ENCODE measurements around the gene CHAT. TPM values are rescaled to one million over a fixed set of nuclear protein-coding genes. Genes with fewer than 3 reads are reported as not detected.

CHAT gene
- total RNA-seq, 1 donor from 2014 or later = 0.34 TPM

DNA sequence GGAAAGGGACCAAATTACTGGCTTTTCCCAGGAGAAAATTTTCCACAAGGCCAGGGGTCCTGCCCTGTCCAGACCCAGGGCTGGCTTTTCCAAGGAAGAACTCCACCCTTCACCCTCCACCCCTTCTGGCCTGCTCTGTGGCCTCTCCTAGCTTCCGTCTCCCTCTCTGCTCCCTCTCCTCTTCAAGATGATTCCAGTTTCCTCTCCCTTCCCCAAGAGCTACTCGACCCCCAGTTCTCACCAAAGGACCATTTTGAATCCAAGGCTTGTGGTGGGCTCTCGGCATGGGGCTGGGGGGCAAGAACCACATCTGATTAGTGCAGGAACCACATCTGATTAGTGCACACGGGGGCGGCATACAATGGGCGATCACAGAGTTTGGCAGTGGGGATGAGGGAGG is 7.7 kb downstream of the CHAT start:
- H3K27ac Mint-ChIP-seq = no peak overlapping the region
- peaks cover 76% of the 10 kb centered on the region for H3K27me3 Mint-ChIP-seq
- H3K36me3 Mint-ChIP-seq = no peaks in the 10 kb centered on the region
- no peaks in the 10 kb centered on the region for H3K9me3 Mint-ChIP-seq
- no peak for DNase-seq (ENCODE audit: extremely low spot score, unreplicated experiment)
- TF ChIP-seq, protein P1, sequence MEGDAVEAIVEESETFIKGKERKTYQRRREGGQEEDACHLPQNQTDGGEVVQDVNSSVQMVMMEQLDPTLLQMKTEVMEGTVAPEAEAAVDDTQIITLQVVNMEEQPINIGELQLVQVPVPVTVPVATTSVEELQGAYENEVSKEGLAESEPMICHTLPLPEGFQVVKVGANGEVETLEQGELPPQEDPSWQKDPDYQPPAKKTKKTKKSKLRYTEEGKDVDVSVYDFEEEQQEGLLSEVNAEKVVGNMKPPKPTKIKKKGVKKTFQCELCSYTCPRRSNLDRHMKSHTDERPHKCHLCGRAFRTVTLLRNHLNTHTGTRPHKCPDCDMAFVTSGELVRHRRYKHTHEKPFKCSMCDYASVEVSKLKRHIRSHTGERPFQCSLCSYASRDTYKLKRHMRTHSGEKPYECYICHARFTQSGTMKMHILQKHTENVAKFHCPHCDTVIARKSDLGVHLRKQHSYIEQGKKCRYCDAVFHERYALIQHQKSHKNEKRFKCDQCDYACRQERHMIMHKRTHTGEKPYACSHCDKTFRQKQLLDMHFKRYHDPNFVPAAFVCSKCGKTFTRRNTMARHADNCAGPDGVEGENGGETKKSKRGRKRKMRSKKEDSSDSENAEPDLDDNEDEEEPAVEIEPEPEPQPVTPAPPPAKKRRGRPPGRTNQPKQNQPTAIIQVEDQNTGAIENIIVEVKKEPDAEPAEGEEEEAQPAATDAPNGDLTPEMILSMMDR (conservative IDR thresholded peaks at IDR 0.05) = no peak
- H3K4me3 Mint-ChIP-seq = no peak overlapping the region
- H3K4me1 Mint-ChIP-seq (ENCODE audit: unreplicated experiment) = no peaks in the 10 kb centered on the region

DNA sequence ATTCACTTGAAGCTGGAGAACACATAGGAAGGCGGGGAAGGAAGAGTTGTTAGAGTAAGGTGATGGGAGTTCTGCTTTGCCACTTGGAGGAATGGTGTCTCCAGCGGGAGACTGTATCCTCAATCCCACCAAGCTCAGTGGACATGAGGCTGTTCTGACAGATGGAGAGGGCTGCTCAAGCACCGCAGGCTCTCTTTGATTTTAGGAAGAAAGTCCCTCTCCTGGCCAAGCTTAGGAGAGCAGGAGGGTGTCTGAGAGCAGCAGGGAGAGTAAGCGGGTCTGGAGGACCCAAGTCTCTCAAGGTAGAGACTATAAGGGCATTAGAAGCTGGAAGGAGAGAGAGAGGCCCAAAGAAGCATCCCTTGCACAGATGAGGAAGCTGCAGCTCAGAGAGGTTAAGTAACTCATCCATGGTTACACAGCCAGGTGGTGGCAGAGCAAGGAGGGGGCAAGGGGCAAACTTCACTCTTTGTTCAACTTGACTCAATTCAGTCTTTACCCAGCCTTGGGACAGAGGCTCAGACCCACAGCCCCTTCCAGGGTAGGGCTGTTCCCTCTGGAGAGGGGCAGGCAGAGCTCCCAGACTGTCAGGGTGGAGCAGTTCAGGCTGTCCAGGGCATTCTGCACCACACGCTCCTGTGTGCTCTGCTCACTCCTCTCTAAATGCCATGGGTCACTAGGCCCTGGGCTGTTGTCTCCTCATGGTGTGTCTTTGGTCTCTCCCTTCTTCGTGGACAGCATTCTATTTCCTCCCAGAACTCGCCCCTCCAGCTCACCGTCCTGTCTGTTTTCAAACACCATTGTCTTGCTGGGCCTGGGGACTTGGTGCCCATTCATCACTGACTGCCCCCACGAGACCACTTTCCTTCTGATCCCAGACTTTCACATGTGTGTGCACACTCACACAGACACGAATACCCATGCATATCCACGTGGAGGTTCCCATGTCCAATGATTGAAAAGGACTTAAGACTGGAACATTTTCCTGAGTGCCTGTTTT is 8.9 kb downstream of the CHAT start:
- no peak overlapping the region for H3K4me3 Mint-ChIP-seq
- H3K27me3 Mint-ChIP-seq = peaks cover 69% of the 10 kb centered on the region
- DNase-seq (ENCODE audit: extremely low spot score, unreplicated experiment) = no peak
- H3K4me1 Mint-ChIP-seq (ENCODE audit: unreplicated experiment) = no peaks in the 10 kb centered on the region
- TF ChIP-seq, protein P1 (conservative IDR thresholded peaks at IDR 0.05) = no peak
- H3K9me3 Mint-ChIP-seq = no peaks in the 10 kb centered on the region
- H3K27ac Mint-ChIP-seq = no peak overlapping the region
- H3K36me3 Mint-ChIP-seq = no peaks in the 10 kb centered on the region

DNA sequence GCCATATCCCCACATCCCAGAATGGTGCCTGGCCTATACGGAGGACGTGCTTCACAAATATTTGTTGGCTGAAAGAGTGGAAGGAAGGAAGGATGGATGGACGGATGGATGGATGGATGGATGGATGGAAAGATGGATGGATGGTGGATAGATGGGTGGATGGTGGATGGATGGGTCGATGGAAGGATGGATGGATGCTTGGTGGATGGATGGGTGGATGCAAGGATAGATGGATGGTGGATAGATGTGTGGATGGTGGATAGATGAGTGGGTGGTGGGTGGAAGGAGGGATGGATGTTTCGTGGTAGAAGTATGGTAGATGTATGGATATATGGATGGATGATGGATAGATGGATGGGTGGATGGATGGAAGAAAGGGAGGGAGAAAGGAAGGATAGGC is 10.8 kb downstream of the CHAT start:
- H3K4me3 Mint-ChIP-seq = no peak overlapping the region
- no peak overlapping the region for H3K27ac Mint-ChIP-seq
- H3K9me3 Mint-ChIP-seq = no peaks in the 10 kb centered on the region
- no peak for DNase-seq (ENCODE audit: extremely low spot score, unreplicated experiment)
- H3K4me1 Mint-ChIP-seq (ENCODE audit: unreplicated experiment) = no peaks in the 10 kb centered on the region
- H3K27me3 Mint-ChIP-seq = peaks cover 50% of the 10 kb centered on the region
- no peaks in the 10 kb centered on the region for H3K36me3 Mint-ChIP-seq
- TF ChIP-seq, protein P1 (conservative IDR thresholded peaks at IDR 0.05) = no peak

DNA sequence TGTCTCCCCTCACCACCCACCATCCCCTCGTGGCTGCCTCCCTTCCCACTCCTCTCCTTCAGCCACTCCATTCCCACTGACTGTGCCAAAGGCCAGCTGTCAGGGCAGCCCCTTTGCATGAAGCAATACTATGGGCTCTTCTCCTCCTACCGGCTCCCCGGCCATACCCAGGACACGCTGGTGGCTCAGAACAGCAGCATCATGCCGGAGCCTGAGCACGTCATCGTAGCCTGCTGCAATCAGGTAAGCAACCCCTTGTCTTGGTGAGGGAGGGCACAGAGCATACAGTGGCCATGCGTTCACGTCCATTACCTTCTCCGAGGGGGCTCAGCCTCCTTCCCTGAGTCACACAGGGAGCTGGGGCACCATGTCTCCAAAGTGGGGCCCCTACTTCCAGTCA is 11.6 kb downstream of the CHAT start:
- H3K36me3 Mint-ChIP-seq = no peaks in the 10 kb centered on the region
- no peak overlapping the region for H3K4me3 Mint-ChIP-seq
- no peaks in the 10 kb centered on the region for H3K4me1 Mint-ChIP-seq (ENCODE audit: unreplicated experiment)
- peaks cover 42% of the 10 kb centered on the region for H3K27me3 Mint-ChIP-seq
- TF ChIP-seq, protein P1 (conservative IDR thresholded peaks at IDR 0.05) = no peak
- no peaks in the 10 kb centered on the region for H3K9me3 Mint-ChIP-seq
- no peak for DNase-seq (ENCODE audit: extremely low spot score, unreplicated experiment)
- no peak overlapping the region for H3K27ac Mint-ChIP-seq

DNA sequence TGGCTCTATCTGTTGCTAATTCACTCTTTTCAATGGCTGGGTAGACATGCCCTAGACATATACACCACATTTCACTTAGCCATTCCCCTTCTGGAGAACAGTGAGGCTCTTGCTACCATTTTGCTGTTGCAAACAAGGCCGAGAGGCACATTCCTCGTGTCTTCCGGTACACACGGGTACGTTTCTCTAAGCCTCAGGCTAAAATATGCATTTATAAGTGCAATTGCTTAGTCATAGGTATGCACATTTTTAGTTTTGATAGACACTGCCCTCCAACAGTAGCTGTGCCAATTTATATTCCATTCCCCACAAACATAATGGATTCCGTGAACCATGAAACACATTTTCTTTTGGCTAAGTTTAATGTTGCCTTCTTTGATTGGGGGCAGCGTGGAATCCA is 13.2 kb downstream of the CHAT start:
- no peaks in the 10 kb centered on the region for H3K36me3 Mint-ChIP-seq
- H3K4me3 Mint-ChIP-seq = no peak overlapping the region
- TF ChIP-seq, protein P1 (conservative IDR thresholded peaks at IDR 0.05) = no peak
- no peaks in the 10 kb centered on the region for H3K4me1 Mint-ChIP-seq (ENCODE audit: unreplicated experiment)
- peaks cover 38% of the 10 kb centered on the region for H3K27me3 Mint-ChIP-seq
- H3K27ac Mint-ChIP-seq = no peak overlapping the region
- no peak for DNase-seq (ENCODE audit: extremely low spot score, unreplicated experiment)
- H3K9me3 Mint-ChIP-seq = no peaks in the 10 kb centered on the region
